ENCODE results near the gene LRRC25. TPM values are rescaled to one million over a fixed set of nuclear protein-coding genes. Genes with fewer than 3 reads are reported as not detected.

The LRRC25 gene
- total and polyA plus RNA-seq, 2 of the 4 experiments (the other 2 are of a cell fraction), result 0.03 TPM; not detected in 1

GRCh38 chr19:18418483-18419194 is 21.2 kb upstream of the LRRC25 start (continued):
- TF ChIP-seq SMC3 (IDR thresholded peaks at IDR 0.05; ENCODE audit: low read depth, low read length) (no peak), RAD21 (IDR thresholded peaks at IDR 0.05; ENCODE audit: low read length) (no peak), BHLHE40 (IDR thresholded peaks at IDR 0.05; ENCODE audit: low read depth, low read length) (no peak), RFX5 (IDR thresholded peaks at IDR 0.05; ENCODE audit: low read depth, low read length) (no peak), MAZ (IDR thresholded peaks at IDR 0.05; ENCODE audit: borderline replicate concordance, low read depth, low read length) (no peak)
